Activated CD8-positive, alpha-beta T cell treated with anti-CD3 and anti-CD28 coated beads, Interleukin-2, amount 10 ng/mL, durations not matched to agents 7 days and 5 days (primary cell): ENCODE measurements around the gene WNT11. TPM values are rescaled to one million over a fixed set of nuclear protein-coding genes. Genes with fewer than 3 reads are reported as not detected.

Experiments
- ATAC-seq: fragments of 150-1000 bp; cut with Tn5 transposase; one replicate; pipeline ENCODE4 v1.10.0; 2021; ENCODE audit warnings: moderate library complexity
- CTCF ChIA-PET: fragments of 350-600 bp; sonication (Branson Sonifier 250); formaldehyde crosslinking; loops from one replicate; lab custom pipeline; 2021; ENCODE audit warnings: antibody characterized with exemption; lab: Charles Lee
- POLR2A ChIA-PET: fragments of 350-600 bp; sonication (Branson Sonifier 250); formaldehyde crosslinking; loops from one replicate; lab custom pipeline; 2021; ENCODE audit warnings: antibody characterized with exemption; lab: Charles Lee
- DNase-seq: peaks from one replicate; pipeline ENCODE4 v3.0.0-alpha.2; 2020
- H3K27ac Mint-ChIP-seq: one replicate; pipeline ENCODE4 v1.8.0; 2021; ENCODE audit warnings: mild to moderate bottlenecking, mixed read lengths
- H3K27me3 Mint-ChIP-seq: one replicate; pipeline ENCODE4 v1.8.0; 2021; ENCODE audit warnings: low read depth, mixed read lengths
- H3K36me3 Mint-ChIP-seq: one replicate; pipeline ENCODE4 v1.8.0; 2021; ENCODE audit warnings: low read depth, mixed read lengths
- H3K4me1 Mint-ChIP-seq: one replicate; pipeline ENCODE4 v1.8.0; 2021; ENCODE audit warnings: low read depth, mixed read lengths
- H3K4me3 Mint-ChIP-seq: one replicate; pipeline ENCODE4 v1.8.0; 2021; ENCODE audit warnings: mild to moderate bottlenecking, mixed read lengths
- H3K9me3 Mint-ChIP-seq: one replicate; pipeline ENCODE4 v1.8.0; 2022; ENCODE audit warnings: mixed read lengths; ENCODE audit not compliant: insufficient read depth
- total RNA-seq, 2 experiments: library from RNA; stranded (reverse); gene quantifications; one replicate each; pipeline ENCODE4 v1.2.3, GENCODE V29; 2021

Gene WNT11
- total RNA-seq, 2 experiments from 2014 or later, result 0.26 to 0.83 TPM

DNA sequence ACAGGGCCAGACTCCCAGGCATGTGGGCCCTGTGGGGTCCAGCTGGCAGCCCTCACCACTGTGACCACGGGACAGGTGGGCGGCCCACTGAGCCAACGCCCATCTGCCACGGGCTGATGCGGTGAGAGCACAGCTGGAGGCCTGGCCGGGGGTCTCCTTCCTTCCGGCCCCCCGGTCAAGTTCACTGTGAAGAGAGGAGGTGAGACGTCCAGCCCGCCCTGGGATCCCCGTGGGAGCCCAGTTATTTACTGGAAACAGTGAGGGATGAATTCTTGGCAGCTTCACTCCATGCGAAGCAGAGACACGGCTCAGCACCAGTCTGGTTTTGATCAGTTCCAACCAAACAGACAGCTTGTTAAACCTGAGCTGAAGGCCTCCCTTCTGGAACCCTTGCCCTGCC is 38.7 kb downstream of the WNT11 start:
- Mint-ChIP-seq H3K4me1 (peaks cover 10% of the 10 kb centered on the region), H3K27me3 (no peaks in the 10 kb centered on the region), H3K9me3 (no peaks in the 10 kb centered on the region), H3K36me3 (no peaks in the 10 kb centered on the region), H3K27ac (no peak overlapping the region), H3K4me3 (no peak overlapping the region)
- ATAC-seq (no peak), DNase-seq (no peak)
- ChIA-PET CTCF (no interaction called here), POLR2A (no interaction called here)

DNA sequence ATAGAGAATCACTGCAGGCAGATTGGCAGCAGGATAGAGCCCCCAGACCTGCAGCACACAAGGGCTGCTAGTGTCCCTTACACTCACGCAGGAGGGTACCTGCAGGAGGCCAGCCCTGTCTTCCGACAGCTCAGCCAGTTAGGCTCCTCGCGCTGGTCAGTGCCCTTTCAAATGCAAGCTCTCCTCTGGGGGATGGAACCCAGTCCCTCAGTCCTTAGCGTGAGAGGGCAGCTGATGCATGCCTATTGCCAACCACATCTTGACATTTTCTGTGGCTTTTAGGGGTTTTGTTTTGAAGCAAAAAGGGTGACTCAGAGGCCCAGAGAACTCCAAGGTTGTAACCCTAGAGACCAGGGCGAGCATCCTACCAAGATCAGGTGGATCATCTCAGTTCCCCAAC is 40.0 kb downstream of the WNT11 start:
- CTCF ChIA-PET, result interaction anchor here (1.4 kb wide), 2 partner anchors 153 to 271 kb away, joined by 3 read pairs; no protein-coding TSS in a partner anchor
- Mint-ChIP-seq H3K27ac (no peak overlapping the region), H3K4me3 (no peak overlapping the region), H3K9me3 (no peaks in the 10 kb centered on the region), H3K27me3 (no peaks in the 10 kb centered on the region), H3K4me1 (peaks cover 10% of the 10 kb centered on the region), H3K36me3 (no peaks in the 10 kb centered on the region)
- POLR2A ChIA-PET, result no interaction called here
- peak; percentile 34 for ATAC-seq
- peak; percentile 41 for DNase-seq

DNA sequence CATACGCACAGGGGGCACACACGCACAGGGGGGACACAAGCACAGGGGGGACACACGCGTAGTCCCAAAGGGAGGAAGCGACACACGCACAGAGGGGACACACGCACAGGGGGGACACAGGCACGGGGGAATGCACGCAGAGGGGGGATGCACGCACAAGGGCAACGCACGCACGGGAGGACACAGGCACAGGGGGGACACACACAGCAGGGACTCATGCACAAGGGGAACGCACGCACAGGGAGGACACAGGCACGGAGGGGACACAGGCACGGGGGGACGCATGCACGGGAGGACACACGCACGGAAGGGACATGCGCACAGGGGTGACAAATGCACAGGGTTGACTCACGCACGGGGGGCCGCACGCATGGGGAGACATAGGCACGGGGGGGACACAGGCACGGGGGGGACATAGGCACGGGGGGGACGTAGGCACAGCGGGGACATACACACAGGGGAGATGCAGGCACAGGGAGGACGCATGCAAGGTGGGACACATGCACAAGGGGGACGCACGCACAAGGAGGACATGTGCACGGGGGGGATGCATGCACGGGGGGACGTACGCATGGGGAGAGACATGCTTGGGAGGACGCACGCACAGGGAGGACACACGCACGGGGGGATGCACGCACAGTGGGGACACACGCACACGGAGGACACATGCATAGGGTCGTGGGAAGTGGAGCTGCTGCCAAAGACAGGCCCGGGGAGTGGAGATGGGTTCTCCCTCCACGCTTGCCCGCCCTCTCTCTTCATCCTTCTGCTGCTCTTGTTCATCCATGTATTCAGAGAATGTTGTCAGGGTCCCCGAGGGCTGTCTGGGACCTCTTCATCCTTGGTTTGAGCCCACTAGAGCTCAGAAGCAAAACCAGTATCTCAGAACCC is 41.2 kb downstream of the WNT11 start:
- POLR2A ChIA-PET, result no interaction called here
- no peak overlapping the region for H3K4me3 Mint-ChIP-seq
- DNase-seq (no peak), ATAC-seq (no peak)
- CTCF ChIA-PET, result interaction anchor here (1.4 kb wide), 2 partner anchors 154 to 270 kb away, joined by 3 read pairs; no protein-coding TSS in a partner anchor
- no peaks in the 10 kb centered on the region for H3K27me3 Mint-ChIP-seq
- H3K4me1 Mint-ChIP-seq, result peaks cover 10% of the 10 kb centered on the region
- no peaks in the 10 kb centered on the region for H3K9me3 Mint-ChIP-seq
- no peak overlapping the region for H3K27ac Mint-ChIP-seq
- no peaks in the 10 kb centered on the region for H3K36me3 Mint-ChIP-seq

DNA sequence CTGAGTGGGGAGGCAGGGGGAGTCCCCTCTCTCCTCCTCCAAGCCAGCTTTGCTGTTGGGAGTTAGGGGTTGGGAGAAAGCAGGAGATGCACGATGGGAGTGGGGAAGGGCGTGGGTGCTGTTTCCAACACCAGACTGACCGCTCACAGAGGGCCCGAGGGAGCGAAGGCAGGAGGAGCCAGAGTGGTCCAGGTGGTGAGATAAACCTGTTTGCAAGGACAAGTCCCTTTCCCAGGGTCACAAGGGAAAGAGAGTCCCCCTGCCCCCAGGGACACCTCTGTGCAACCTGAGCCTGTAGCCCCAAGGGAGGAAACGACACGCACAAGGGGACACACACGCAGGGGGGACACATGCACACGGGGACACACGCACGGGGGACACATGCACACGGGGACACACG is 42.2 kb downstream of the WNT11 start:
- no peak for ATAC-seq
- no peak for DNase-seq
- ChIA-PET CTCF (no interaction called here), POLR2A (no interaction called here)
- H3K27me3 Mint-ChIP-seq, result no peaks in the 10 kb centered on the region
- no peaks in the 10 kb centered on the region for H3K36me3 Mint-ChIP-seq
- H3K4me1 Mint-ChIP-seq, result peaks cover 10% of the 10 kb centered on the region
- H3K4me3 Mint-ChIP-seq, result no peak overlapping the region
- no peak overlapping the region for H3K27ac Mint-ChIP-seq
- no peaks in the 10 kb centered on the region for H3K9me3 Mint-ChIP-seq

DNA sequence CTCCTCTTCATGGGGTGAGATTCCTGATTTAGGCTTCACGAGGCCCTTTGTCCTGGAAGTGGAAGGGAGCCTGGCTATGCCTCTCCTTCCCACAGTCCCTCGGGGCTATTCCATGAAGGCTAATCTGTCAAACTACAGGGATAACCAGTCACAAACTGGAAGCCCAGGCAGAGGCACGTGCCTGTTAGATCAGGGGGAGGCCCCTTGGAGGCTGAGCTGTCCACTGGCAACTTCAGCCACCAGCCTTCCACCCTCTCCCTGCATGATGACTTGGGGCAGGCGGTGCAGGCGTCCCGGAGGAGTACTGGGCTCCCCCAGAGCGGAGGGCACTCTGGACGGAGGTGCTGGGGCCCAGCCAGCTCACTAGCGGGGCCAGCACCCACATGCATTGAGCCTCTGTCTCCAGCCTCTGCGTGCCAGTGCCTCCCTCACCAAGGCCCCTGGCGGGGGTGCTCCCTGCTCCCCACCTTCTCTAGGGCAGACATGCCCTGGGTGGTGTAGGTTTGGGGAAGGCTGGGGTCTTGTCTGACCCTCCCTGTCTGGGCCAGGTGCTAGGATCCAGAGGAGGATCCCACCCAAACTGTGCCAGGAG is 42.9 kb downstream of the WNT11 start:
- Mint-ChIP-seq H3K4me3 (no peak overlapping the region), H3K4me1 (peaks cover 10% of the 10 kb centered on the region), H3K27me3 (no peaks in the 10 kb centered on the region), H3K9me3 (no peaks in the 10 kb centered on the region), H3K27ac (no peak overlapping the region), H3K36me3 (no peaks in the 10 kb centered on the region)
- ATAC-seq, result no peak
- POLR2A ChIA-PET, result no interaction called here
- DNase-seq, result no peak
- CTCF ChIA-PET, result no interaction called here

DNA sequence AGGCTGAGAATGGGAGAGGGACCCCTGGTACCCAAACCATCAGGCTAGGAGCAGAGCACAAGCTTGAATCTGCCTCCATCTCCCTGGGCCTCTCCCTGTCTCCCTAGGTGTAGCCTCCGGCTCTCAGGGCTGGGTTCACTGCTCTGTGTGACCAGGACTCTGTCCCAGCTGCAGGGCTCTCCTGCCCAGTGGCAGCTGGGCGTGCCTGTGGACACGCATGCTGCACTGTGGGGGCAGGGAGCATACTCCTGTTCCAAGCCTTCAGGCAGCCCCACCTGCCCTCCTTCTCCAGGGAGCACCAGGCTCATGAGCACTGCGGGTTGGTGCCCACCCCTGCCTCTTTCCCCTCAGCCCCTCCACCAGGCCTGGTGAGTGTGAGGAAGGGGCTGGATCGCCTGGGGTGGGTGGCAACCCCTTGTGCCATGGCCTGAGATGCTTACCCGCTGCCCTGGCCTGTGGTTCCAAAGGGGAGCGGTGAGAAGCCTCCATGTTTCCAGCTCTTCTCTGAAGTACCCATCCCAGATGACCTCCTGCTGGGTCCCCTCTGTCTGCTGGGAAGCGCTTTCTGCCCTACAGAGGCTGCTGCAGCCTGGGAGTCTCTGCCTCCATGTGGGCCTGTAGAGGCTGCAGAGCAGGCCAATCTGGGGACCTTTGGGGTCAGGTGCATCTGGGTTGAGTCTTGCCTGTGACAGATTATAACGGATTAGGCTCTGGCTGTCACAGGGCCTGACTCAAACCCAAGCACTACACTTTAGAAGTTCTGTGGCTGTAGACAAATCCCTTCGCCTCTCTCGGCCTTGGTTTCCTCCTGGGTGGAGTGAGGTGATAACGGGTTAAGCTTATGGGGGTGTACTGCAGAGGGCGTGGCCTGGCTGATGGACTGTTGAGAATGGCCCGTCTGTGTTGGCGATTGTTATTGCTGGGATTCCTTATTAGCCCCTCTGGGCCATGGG is 43.7 kb downstream of the WNT11 start:
- DNase-seq, result no peak
- ChIA-PET POLR2A (no interaction called here), CTCF (no interaction called here)
- Mint-ChIP-seq H3K4me1 (peaks cover 10% of the 10 kb centered on the region), H3K27me3 (no peaks in the 10 kb centered on the region), H3K36me3 (no peaks in the 10 kb centered on the region), H3K4me3 (no peak overlapping the region), H3K9me3 (no peaks in the 10 kb centered on the region), H3K27ac (no peak overlapping the region)
- no peak for ATAC-seq

DNA sequence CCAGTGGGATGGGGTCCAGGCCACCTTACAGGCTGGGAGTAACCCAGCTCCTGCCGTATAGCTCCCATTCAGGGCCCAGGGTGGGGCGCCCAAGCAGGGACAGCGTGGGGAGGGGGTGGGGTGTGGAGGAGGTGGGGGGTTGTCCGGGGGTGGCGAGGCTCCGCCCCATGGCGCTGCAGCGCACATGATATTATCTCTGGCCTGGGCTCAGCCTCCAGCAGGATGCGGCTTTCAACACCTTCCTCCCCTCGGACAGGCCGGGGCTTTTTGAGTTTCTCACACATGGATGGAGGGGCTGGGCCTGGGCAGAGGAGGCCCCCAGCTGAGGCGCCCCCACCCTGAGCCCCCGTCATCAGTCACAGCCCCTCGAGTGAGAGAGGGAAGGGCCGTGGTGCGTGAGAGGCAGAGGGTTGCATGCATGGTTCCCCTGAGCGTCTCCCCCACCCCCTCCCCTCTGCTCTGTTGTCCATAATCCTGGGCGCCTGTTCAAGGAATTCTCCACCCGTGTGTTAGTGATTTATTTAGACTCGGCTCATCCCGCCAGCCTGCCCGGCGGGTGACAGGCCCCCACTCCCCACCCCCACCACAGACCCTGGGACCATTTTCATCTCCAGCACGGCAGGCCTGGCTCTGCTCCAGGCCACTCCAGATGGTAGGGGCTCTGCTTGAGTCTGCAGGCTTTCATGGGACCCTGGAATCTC is 44.9 kb downstream of the WNT11 start:
- H3K4me1 Mint-ChIP-seq, result peaks cover 4% of the 10 kb centered on the region
- ChIA-PET CTCF (no interaction called here), POLR2A (no interaction called here)
- DNase-seq, result no peak
- no peaks in the 10 kb centered on the region for H3K36me3 Mint-ChIP-seq
- H3K27ac Mint-ChIP-seq, result no peak overlapping the region
- no peak overlapping the region for H3K4me3 Mint-ChIP-seq
- ATAC-seq, result no peak
- no peaks in the 10 kb centered on the region for H3K27me3 Mint-ChIP-seq
- no peaks in the 10 kb centered on the region for H3K9me3 Mint-ChIP-seq

DNA sequence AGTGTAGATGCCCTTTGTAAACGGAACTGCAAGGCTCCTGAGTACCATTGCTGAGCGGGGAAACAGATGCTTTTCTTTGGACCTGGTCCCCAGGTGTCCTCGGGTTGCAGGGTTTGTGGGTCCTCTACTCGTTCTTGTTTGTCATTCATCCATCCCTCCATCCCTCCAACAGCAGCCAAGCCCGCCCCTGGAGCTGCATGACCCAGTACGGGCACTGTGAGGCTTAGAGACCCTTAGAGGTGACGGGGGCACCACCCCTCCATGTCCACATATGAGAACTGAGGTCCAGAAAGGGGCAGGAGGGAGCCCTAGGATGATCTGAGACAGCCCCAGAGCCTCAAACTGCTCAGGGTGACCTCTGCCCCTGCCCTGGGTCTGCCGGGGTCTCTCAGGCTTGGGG is 45.4 kb downstream of the WNT11 start:
- DNase-seq (no peak), ATAC-seq (no peak)
- Mint-ChIP-seq H3K4me3 (no peak overlapping the region), H3K36me3 (no peaks in the 10 kb centered on the region), H3K4me1 (no peaks in the 10 kb centered on the region), H3K27me3 (no peaks in the 10 kb centered on the region), H3K27ac (no peak overlapping the region), H3K9me3 (no peaks in the 10 kb centered on the region)
- CTCF ChIA-PET, result no interaction called here
- POLR2A ChIA-PET, result no interaction called here

DNA sequence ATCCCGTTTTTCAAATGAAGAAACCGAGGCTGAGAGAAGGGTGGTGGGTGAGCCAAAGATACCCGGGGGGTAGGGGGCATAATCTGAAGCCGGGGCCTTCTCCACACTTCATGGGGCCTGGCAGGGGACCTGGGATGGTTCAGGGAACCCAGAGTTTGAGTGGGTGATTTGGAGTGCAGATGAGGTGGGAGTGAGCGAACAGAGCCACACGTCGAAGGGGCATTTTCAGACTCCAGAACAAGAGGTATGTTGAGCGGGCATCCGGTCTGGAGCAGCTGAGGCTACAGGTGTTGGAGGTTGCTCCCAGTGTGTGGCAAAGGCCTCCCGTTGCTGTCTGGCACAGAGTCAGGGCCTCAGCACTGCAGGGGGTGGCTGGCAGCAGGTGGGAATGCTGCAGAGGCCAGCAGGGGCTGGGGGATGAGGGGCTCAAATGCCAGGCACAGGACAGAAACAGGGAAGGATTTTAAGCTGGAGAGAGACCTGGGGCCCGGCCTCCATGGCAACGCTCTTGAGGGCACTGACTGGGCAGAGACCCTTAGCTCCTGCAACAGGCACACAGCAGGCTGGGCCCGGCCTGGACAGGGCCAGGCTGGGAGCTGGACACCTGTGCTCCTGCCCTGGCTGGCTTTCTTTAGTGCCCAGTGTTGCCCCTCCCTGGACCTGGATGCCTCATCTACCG is 46.2 kb downstream of the WNT11 start:
- Mint-ChIP-seq H3K36me3 (no peaks in the 10 kb centered on the region), H3K27me3 (no peaks in the 10 kb centered on the region), H3K9me3 (no peaks in the 10 kb centered on the region), H3K27ac (no peak overlapping the region), H3K4me1 (no peaks in the 10 kb centered on the region), H3K4me3 (no peak overlapping the region)
- CTCF ChIA-PET, result no interaction called here
- ATAC-seq (no peak), DNase-seq (no peak)
- POLR2A ChIA-PET, result no interaction called here

DNA sequence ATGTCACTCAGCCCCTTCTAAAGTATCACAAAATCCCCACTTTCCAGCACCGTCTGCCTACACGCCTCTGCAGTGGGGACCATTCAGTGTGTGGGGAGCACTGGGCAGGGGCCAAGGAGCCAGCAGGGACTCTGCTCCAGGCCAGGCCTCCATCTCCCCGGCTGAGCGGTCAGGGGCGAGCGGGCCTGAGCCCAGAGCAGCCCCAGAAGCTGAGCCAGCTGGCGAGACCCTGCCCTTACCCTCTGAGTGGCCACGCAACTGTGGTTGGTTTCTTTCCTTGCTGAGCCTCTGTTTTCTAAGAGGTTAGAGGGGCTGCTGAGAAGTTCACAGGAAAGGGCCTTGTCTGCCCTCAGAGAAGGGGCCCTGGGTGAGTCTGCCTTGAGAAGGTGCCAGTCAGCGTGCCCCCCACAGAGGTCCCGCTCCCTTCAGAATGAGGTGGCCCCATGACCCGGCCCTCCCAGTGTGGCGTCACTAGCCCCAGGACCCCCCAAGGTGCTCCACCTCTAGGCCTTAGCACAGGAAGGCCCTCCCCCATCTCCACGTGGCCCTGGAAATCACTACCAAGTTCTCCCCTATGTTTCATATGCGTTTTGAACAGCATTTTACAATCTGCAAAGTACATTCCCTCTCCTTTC is 46.9 kb downstream of the WNT11 start:
- CTCF ChIA-PET, result no interaction called here
- DNase-seq, result no peak
- H3K4me1 Mint-ChIP-seq, result no peaks in the 10 kb centered on the region
- H3K36me3 Mint-ChIP-seq, result no peaks in the 10 kb centered on the region
- POLR2A ChIA-PET, result no interaction called here
- no peaks in the 10 kb centered on the region for H3K27me3 Mint-ChIP-seq
- no peak overlapping the region for H3K27ac Mint-ChIP-seq
- H3K4me3 Mint-ChIP-seq, result no peak overlapping the region
- H3K9me3 Mint-ChIP-seq, result no peaks in the 10 kb centered on the region
- ATAC-seq, result no peak
